ENCODE data around the gene H1-8.

Gene H1-8

DNA sequence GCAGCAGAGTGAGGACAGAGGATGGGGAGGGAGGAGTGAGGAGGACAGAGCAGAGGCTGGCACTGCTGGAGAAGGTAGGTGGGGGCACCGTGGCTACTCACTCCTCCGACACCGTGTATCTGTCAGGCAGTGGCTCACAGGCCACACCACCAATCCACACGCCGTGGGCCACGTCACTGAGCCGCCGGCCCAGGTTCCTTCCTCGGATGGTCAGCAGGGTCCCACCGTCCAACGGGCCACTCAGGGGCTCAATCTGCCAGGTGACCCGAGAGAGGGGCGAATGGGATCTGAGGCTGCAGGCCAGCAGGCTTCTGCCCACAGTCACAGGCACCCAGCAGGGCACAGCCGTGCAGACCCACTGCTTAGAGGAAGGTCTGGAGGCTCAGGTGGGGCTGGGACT, 30.5 kb downstream of the H1-8 start:
- no peak for TF ChIP-seq CEBPB (IDR thresholded peaks at IDR 0.05)
- no peak for TF ChIP-seq NFIC (IDR thresholded peaks at IDR 0.05)
- TF ChIP-seq TCF12 (IDR thresholded peaks at IDR 0.05; ENCODE audit: low read depth), result no peak
- TF ChIP-seq TEAD4 (IDR thresholded peaks at IDR 0.05), result no peak
- no peak for TF ChIP-seq ZBTB7A (IDR thresholded peaks at IDR 0.05; ENCODE audit: low read depth)
- no peak for TF ChIP-seq RAD21 (IDR thresholded peaks at IDR 0.05; ENCODE audit: low read depth)
- TF ChIP-seq REST (IDR thresholded peaks at IDR 0.05; ENCODE audit: low read depth), result no peak
- TF ChIP-seq CREB1 (IDR thresholded peaks at IDR 0.05; ENCODE audit: low read depth), result no peak
- no peak for TF ChIP-seq EP300 (IDR thresholded peaks at IDR 0.05; ENCODE audit: borderline replicate concordance)
- no peak for TF ChIP-seq USF1 (IDR thresholded peaks at IDR 0.05)

DNA sequence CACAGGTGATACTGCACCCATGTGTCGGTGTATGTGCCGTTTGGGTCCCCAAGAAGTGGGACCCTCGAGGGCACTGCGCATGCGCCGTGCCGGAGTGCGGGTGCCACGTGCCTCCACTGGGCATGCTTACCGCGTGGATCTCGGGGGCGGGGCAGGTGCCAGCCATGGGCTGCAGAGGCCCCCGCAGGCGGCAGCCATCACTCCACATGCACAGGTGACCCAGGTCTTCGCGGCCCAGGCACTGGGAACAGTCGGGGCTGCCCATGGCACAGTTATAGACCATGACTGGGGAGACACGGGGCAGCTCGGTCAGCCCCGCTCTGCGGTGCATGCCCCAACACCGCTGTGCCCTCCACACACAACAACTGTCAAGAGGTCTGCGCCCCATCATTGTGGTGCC, 31.2 kb downstream of the H1-8 start:
- TF ChIP-seq CREB1 (IDR thresholded peaks at IDR 0.05; ENCODE audit: low read depth), result no peak
- no peak for TF ChIP-seq TCF12 (IDR thresholded peaks at IDR 0.05; ENCODE audit: low read depth)
- TF ChIP-seq NFIC (IDR thresholded peaks at IDR 0.05), result no peak
- no peak for TF ChIP-seq USF1 (IDR thresholded peaks at IDR 0.05)
- TF ChIP-seq EP300 (IDR thresholded peaks at IDR 0.05; ENCODE audit: borderline replicate concordance), result no peak
- TF ChIP-seq YY1 (IDR thresholded peaks at IDR 0.05; ENCODE audit: low read depth), result no peak
- no peak for TF ChIP-seq FOXM1 (IDR thresholded peaks at IDR 0.05; ENCODE audit: borderline replicate concordance, low read depth)

- TF ChIP-seq EP300 (IDR thresholded peaks at IDR 0.05; ENCODE audit: borderline replicate concordance) (no peak), TEAD4 (IDR thresholded peaks at IDR 0.05) (no peak), NFIC (IDR thresholded peaks at IDR 0.05) (no peak), ZBTB7A (IDR thresholded peaks at IDR 0.05; ENCODE audit: low read depth) (no peak), YY1 (IDR thresholded peaks at IDR 0.05; ENCODE audit: low read depth) (no peak), CREB1 (IDR thresholded peaks at IDR 0.05; ENCODE audit: low read depth) (no peak), REST (IDR thresholded peaks at IDR 0.05; ENCODE audit: low read depth) (no peak), TAF1 (IDR thresholded peaks at IDR 0.05; ENCODE audit: low read depth) (no peak), EGR1 (IDR thresholded peaks at IDR 0.05) (no peak), CEBPB (IDR thresholded peaks at IDR 0.05) (no peak), FOXM1 (IDR thresholded peaks at IDR 0.05; ENCODE audit: borderline replicate concordance, low read depth) (no peak), RAD21 (IDR thresholded peaks at IDR 0.05; ENCODE audit: low read depth) (no peak), USF1 (IDR thresholded peaks at IDR 0.05) (no peak), TCF12 (IDR thresholded peaks at IDR 0.05; ENCODE audit: low read depth) (no peak)
- TF ChIP-seq, protein P1, sequence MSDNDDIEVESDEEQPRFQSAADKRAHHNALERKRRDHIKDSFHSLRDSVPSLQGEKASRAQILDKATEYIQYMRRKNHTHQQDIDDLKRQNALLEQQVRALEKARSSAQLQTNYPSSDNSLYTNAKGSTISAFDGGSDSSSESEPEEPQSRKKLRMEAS (IDR thresholded peaks at IDR 0.05), result no peak
Measured at GRCh38 chr3:129575233-129575996, 32.4 kb downstream of the H1-8 start.

GRCh38 chr3:129575997-129576384, 33.0 kb downstream of the H1-8 start:
- TF ChIP-seq FOXM1 (IDR thresholded peaks at IDR 0.05; ENCODE audit: borderline replicate concordance, low read depth) (no peak), TAF1 (IDR thresholded peaks at IDR 0.05; ENCODE audit: low read depth) (no peak), RAD21 (IDR thresholded peaks at IDR 0.05; ENCODE audit: low read depth) (no peak), CREB1 (IDR thresholded peaks at IDR 0.05; ENCODE audit: low read depth) (no peak), NFIC (IDR thresholded peaks at IDR 0.05) (no peak), EP300 (IDR thresholded peaks at IDR 0.05; ENCODE audit: borderline replicate concordance) (no peak), TEAD4 (IDR thresholded peaks at IDR 0.05) (no peak), USF1 (IDR thresholded peaks at IDR 0.05) (no peak), CEBPB (IDR thresholded peaks at IDR 0.05) (no peak), EGR1 (IDR thresholded peaks at IDR 0.05) (no peak), YY1 (IDR thresholded peaks at IDR 0.05; ENCODE audit: low read depth) (no peak), REST (IDR thresholded peaks at IDR 0.05; ENCODE audit: low read depth) (no peak)
- TF ChIP-seq, protein P1 (IDR thresholded peaks at IDR 0.05), result no peak

Measured in Ishikawa (cell line).